Measurements from ENCODE around the gene AMIGO2. TPM values are rescaled to one million over a fixed set of nuclear protein-coding genes. Genes with fewer than 3 reads are reported as not detected.

AMIGO2 gene
- total and polyA plus RNA-seq, 2 donors, result 2.0 to 19.7 TPM

- H3K9me3 ChIP-seq (ENCODE audit: control insufficient read depth in 2 of 2, insufficient read depth in 1 of 2, low read length in 1 of 2), result no peaks in the 10 kb centered on the region
- WGBS, result 92% methylated on average over 5 of the region's 5 CpGs
- H3K27ac ChIP-seq (ENCODE audit: low read depth in 1 of 2, low read length in 1 of 2), result no peak overlapping the region
- no peak for DNase-seq (ENCODE audit: low read depth in 6 of 9, low spot score in 9 of 9)
- H3K27me3 ChIP-seq (ENCODE audit: control insufficient read depth in 2 of 2, insufficient read depth in 1 of 2, low read length in 1 of 2), result no peaks in the 10 kb centered on the region
- no peak overlapping the region for H3K4me3 ChIP-seq (ENCODE audit: low read length in 2 of 2)
- no peaks in the 10 kb centered on the region for H3K36me3 ChIP-seq (ENCODE audit: control insufficient read depth in 2 of 2, insufficient read depth in 2 of 2, low read length in 1 of 2)
- H3K4me1 ChIP-seq (ENCODE audit: control insufficient read depth in 2 of 2, insufficient read depth in 2 of 2, low read length in 2 of 2), result no peaks in the 10 kb centered on the region
Observed at GRCh38 chr12:47033789-47034555, 45.8 kb downstream of the AMIGO2 start.

GRCh38 chr12:47033081-47033480, 46.7 kb downstream of the AMIGO2 start:
- Histone ChIP-seq H3K9me3 (ENCODE audit: control insufficient read depth in 2 of 2, insufficient read depth in 1 of 2, low read length in 1 of 2) (no peaks in the 10 kb centered on the region), H3K36me3 (ENCODE audit: control insufficient read depth in 2 of 2, insufficient read depth in 2 of 2, low read length in 1 of 2) (no peaks in the 10 kb centered on the region), H3K4me1 (ENCODE audit: control insufficient read depth in 2 of 2, insufficient read depth in 2 of 2, low read length in 2 of 2) (no peaks in the 10 kb centered on the region), H3K27ac (ENCODE audit: low read depth in 1 of 2, low read length in 1 of 2) (no peak overlapping the region), H3K27me3 (ENCODE audit: control insufficient read depth in 2 of 2, insufficient read depth in 1 of 2, low read length in 1 of 2) (no peaks in the 10 kb centered on the region), H3K4me3 (ENCODE audit: low read length in 2 of 2) (no peak overlapping the region)
- DNase-seq (ENCODE audit: low read depth in 6 of 9, low spot score in 9 of 9), result no peak
- 93% methylated on average over 5 of the region's 5 CpGs for WGBS

GRCh38 chr12:47032644-47033043, 47.1 kb downstream of the AMIGO2 start:
- peak in 8 of 9 donors; percentile 12 to 69 (median 26) for DNase-seq (ENCODE audit: low read depth in 6 of 9, low spot score in 9 of 9)
- Histone ChIP-seq H3K27ac (ENCODE audit: low read depth in 1 of 2, low read length in 1 of 2) (no peak overlapping the region), H3K4me3 (ENCODE audit: low read length in 2 of 2) (no peak overlapping the region), H3K9me3 (ENCODE audit: control insufficient read depth in 2 of 2, insufficient read depth in 1 of 2, low read length in 1 of 2) (no peaks in the 10 kb centered on the region), H3K36me3 (ENCODE audit: control insufficient read depth in 2 of 2, insufficient read depth in 2 of 2, low read length in 1 of 2) (no peaks in the 10 kb centered on the region), H3K4me1 (ENCODE audit: control insufficient read depth in 2 of 2, insufficient read depth in 2 of 2, low read length in 2 of 2) (no peaks in the 10 kb centered on the region), H3K27me3 (ENCODE audit: control insufficient read depth in 2 of 2, insufficient read depth in 1 of 2, low read length in 1 of 2) (no peaks in the 10 kb centered on the region)
- 17% methylated on average over 1 of the region's 1 CpG for WGBS

GRCh38 chr12:47029903-47030302, 49.9 kb downstream of the AMIGO2 start:
- Histone ChIP-seq H3K9me3 (ENCODE audit: control insufficient read depth in 2 of 2, insufficient read depth in 1 of 2, low read length in 1 of 2) (no peaks in the 10 kb centered on the region), H3K27ac (ENCODE audit: low read depth in 1 of 2, low read length in 1 of 2) (no peak overlapping the region), H3K36me3 (ENCODE audit: control insufficient read depth in 2 of 2, insufficient read depth in 2 of 2, low read length in 1 of 2) (no peaks in the 10 kb centered on the region), H3K4me3 (ENCODE audit: low read length in 2 of 2) (no peak overlapping the region), H3K4me1 (ENCODE audit: control insufficient read depth in 2 of 2, insufficient read depth in 2 of 2, low read length in 2 of 2) (no peaks in the 10 kb centered on the region), H3K27me3 (ENCODE audit: control insufficient read depth in 2 of 2, insufficient read depth in 1 of 2, low read length in 1 of 2) (no peaks in the 10 kb centered on the region)
- no peak for DNase-seq (ENCODE audit: low read depth in 6 of 9, low spot score in 9 of 9)
- WGBS, result 98% methylated on average over 2 of the region's 2 CpGs

GRCh38 chr12:47028981-47029708, 50.6 kb downstream of the AMIGO2 start:
- Histone ChIP-seq H3K4me1 (ENCODE audit: control insufficient read depth in 2 of 2, insufficient read depth in 2 of 2, low read length in 2 of 2) (no peaks in the 10 kb centered on the region), H3K27me3 (ENCODE audit: control insufficient read depth in 2 of 2, insufficient read depth in 1 of 2, low read length in 1 of 2) (no peaks in the 10 kb centered on the region), H3K4me3 (ENCODE audit: low read length in 2 of 2) (no peak overlapping the region), H3K9me3 (ENCODE audit: control insufficient read depth in 2 of 2, insufficient read depth in 1 of 2, low read length in 1 of 2) (no peaks in the 10 kb centered on the region), H3K36me3 (ENCODE audit: control insufficient read depth in 2 of 2, insufficient read depth in 2 of 2, low read length in 1 of 2) (no peaks in the 10 kb centered on the region), H3K27ac (ENCODE audit: low read depth in 1 of 2, low read length in 1 of 2) (no peak overlapping the region)
- 79% methylated on average over 4 of the region's 4 CpGs for WGBS
- no peak for DNase-seq (ENCODE audit: low read depth in 6 of 9, low spot score in 9 of 9)

GRCh38 chr12:47028186-47028585, 51.6 kb downstream of the AMIGO2 start:
- no peaks in the 10 kb centered on the region for H3K4me1 ChIP-seq (ENCODE audit: control insufficient read depth in 2 of 2, insufficient read depth in 2 of 2, low read length in 2 of 2)
- no peaks in the 10 kb centered on the region for H3K9me3 ChIP-seq (ENCODE audit: control insufficient read depth in 2 of 2, insufficient read depth in 1 of 2, low read length in 1 of 2)
- H3K27ac ChIP-seq (ENCODE audit: low read depth in 1 of 2, low read length in 1 of 2), result no peak overlapping the region
- 96% methylated on average over 5 of the region's 5 CpGs for WGBS
- no peak overlapping the region for H3K4me3 ChIP-seq (ENCODE audit: low read length in 2 of 2)
- H3K27me3 ChIP-seq (ENCODE audit: control insufficient read depth in 2 of 2, insufficient read depth in 1 of 2, low read length in 1 of 2), result no peaks in the 10 kb centered on the region
- no peaks in the 10 kb centered on the region for H3K36me3 ChIP-seq (ENCODE audit: control insufficient read depth in 2 of 2, insufficient read depth in 2 of 2, low read length in 1 of 2)
- no peak for DNase-seq (ENCODE audit: low read depth in 6 of 9, low spot score in 9 of 9)

Other genes starting within 250 kb of the AMIGO2 start
- gene PCED1B, start 338 bp downstream of the AMIGO2 start, total RNA-seq, result 1.7 TPM
- gene PCED1B, start 338 bp downstream of the AMIGO2 start, polyA plus RNA-seq, result 7.7 TPM